AG09319 (cell line): Measurements from ENCODE around the gene MAST3.
A peak's percentile ranks its signal among the peaks of the same experiment; 100 is the strongest.

Experiments used
- DNase-seq: peaks from one replicate; pipeline ENCODE4 v3.0.0-alpha.2; 2010; ENCODE audit warnings: low read depth; ENCODE audit errors: extremely low read depth
- CTCF ChIP-seq: IDR thresholded peaks from 2 replicates; pipeline ENCODE4 v1.5.1; 2011; ENCODE audit warnings: low read depth, mild to moderate bottlenecking, inconsistent platforms, low read length, moderate library complexity

Gene MAST3

GRCh38 chr19:18058208-18059009 is 39.2 kb upstream of the MAST3 start:
- no peak for DNase-seq
- peak; percentile 87 for TF ChIP-seq CTCF

- TF ChIP-seq CTCF: no peak
- DNase-seq: no peak
These were observed 38.3 kb upstream of the MAST3 start for GRCh38 chr19:18059297-18059696.

- DNase-seq: no peak
- TF ChIP-seq CTCF: no peak
These were observed 37.7 kb upstream of the MAST3 start for GRCh38 chr19:18059902-18060301.

- no peak for DNase-seq
- TF ChIP-seq CTCF: no peak
These were observed 37.1 kb upstream of the MAST3 start for GRCh38 chr19:18060472-18060871.

- no peak for DNase-seq
- no peak for TF ChIP-seq CTCF
These were observed 35.5 kb upstream of the MAST3 start for GRCh38 chr19:18062028-18062427.

- no peak for TF ChIP-seq CTCF
These were observed 34.1 kb upstream of the MAST3 start for GRCh38 chr19:18063463-18063862.

GRCh38 chr19:18065173-18065495 is 32.4 kb upstream of the MAST3 start:
- DNase-seq: no peak
- no peak for TF ChIP-seq CTCF

More at GRCh38 chr19:18063463-18063862, 34.1 kb upstream of the MAST3 start:
- no peak for DNase-seq
